GM12878 (cell line): ENCODE results near the gene FBXW12. TPM values are rescaled to one million over a fixed set of nuclear protein-coding genes. Genes with fewer than 3 reads are reported as not detected.
A peak's percentile ranks its signal among the peaks of the same experiment; 100 is the strongest.

ENCODE experiments used
- ATAC-seq: fragments of 200-7000 bp; cut with Tn5 transposase; 3 replicates; pipeline ENCODE4 v1.9.1; 2020; ENCODE audit warnings: mild to moderate bottlenecking, moderate library complexity
- BruUV-seq: library from RNA; stranded (reverse); fragments of 400-500 nt; replicated peaks from 2 replicates; lab custom pipeline; 2021; lab: Mats Ljungman, UMichigan
- CTCF ChIA-PET: fragments of 300-600 bp; sonication (Branson Sonifier 250); formaldehyde crosslinking; extraction: SDS; loops from one replicate; lab custom pipeline; 2021; ENCODE audit warnings: inconsistent platforms; lab: Yijun Ruan, JAX
- POLR2A ChIA-PET: fragments of 350-600 bp; formaldehyde crosslinking; extraction: SDS; loops from one replicate; lab custom pipeline; 2021; ENCODE audit warnings: inconsistent platforms; lab: Charles Lee
- RAD21 ChIA-PET: fragments of 300-600 bp; sonication (Branson Sonifier 250); formaldehyde crosslinking; loops from one replicate; lab custom pipeline; 2023; ENCODE audit warnings: antibody characterized with exemption; ENCODE audit not compliant: unreplicated experiment; lab: Charles Lee
- SMC1A ChIA-PET: fragments of 300-600 bp; sonication (Branson Sonifier 250); formaldehyde crosslinking; loops from one replicate; lab custom pipeline; 2023; ENCODE audit not compliant: unreplicated experiment, uncharacterized antibody; lab: Charles Lee
- DNase-seq: peaks from one replicate; pipeline ENCODE4 v3.0.0-alpha.2; 2011; ENCODE audit warnings: low read depth, low spot score
- FAIRE-seq: peaks from 3 replicates; lab custom pipeline; 2011; peaks lifted over from hg19 to GRCh38; lab: Jason Lieb, UNC
- H2AFZ ChIP-seq: 2 replicates; pipeline ENCODE4 v1.6.0; 2011; ENCODE audit warnings: low read depth, low read length, control low read depth; ENCODE audit not compliant: control insufficient read depth
- H3K27ac ChIP-seq: 2 replicates; pipeline ENCODE4 v1.5.1; 2011; ENCODE audit warnings: control low read depth; ENCODE audit not compliant: control insufficient read depth, insufficient read depth
- H3K27me3 ChIP-seq, 2 experiments: replicated peaks in 1 of 2; 2 replicates each; pipeline versions ENCODE4 v1.6.0 to v1.6.1; 2011; ENCODE audit warnings: low read length in 1 of 2; ENCODE audit not compliant: control insufficient read depth in 2 of 2, insufficient read depth in 2 of 2
- H3K36me3 ChIP-seq, 2 experiments: 2 replicates each; pipeline ENCODE4 v1.5.1; 2011; ENCODE audit warnings: low read length in 1 of 2; ENCODE audit not compliant: control insufficient read depth in 2 of 2, insufficient read depth in 2 of 2
- H3K4me1 ChIP-seq: 2 replicates; pipeline ENCODE4 v1.6.1; 2011; ENCODE audit warnings: mild to moderate bottlenecking, low read length, moderate library complexity, mixed read lengths; ENCODE audit not compliant: control insufficient read depth, insufficient read depth
- H3K4me2 ChIP-seq: 2 replicates; pipeline ENCODE4 v1.6.0; 2011; ENCODE audit warnings: control low read depth; ENCODE audit not compliant: control insufficient read depth, insufficient read depth
- H3K4me3 ChIP-seq: fragments of 200-600 bp; sonication (generic); 2 replicates; pipeline ENCODE4 v1.5.1; 2016
- H3K79me2 ChIP-seq: 2 replicates; pipeline ENCODE4 v1.6.0; 2011; ENCODE audit warnings: low read length; ENCODE audit not compliant: control insufficient read depth, insufficient read depth
- H3K9ac ChIP-seq: 2 replicates; pipeline ENCODE4 v1.8.0; 2011; ENCODE audit warnings: low read length, control low read depth, mixed read lengths; ENCODE audit not compliant: control insufficient read depth, insufficient read depth
- H3K9me3 ChIP-seq: replicated peaks from 3 replicates; pipeline ENCODE4 v1.5.1; 2011; ENCODE audit warnings: mild to moderate bottlenecking, low read length; ENCODE audit not compliant: control insufficient read depth, insufficient read depth
- H4K20me1 ChIP-seq: 2 replicates; pipeline ENCODE4 v1.6.0; 2011; ENCODE audit not compliant: control insufficient read depth, insufficient read depth
- CHD4 ChIP-seq: fragments of 200-600 bp; sonication (generic); IDR thresholded peaks from 2 replicates; pipeline ENCODE4 v1.6.1; 2016; ENCODE audit warnings: mild to moderate bottlenecking
- CTCF ChIP-seq, 3 experiments: IDR thresholded peaks in 2 of 3; conservative IDR thresholded peaks in 1 of 3; 2 replicates each; pipeline ENCODE4 v1.5.1; 2011; ENCODE audit warnings: low read depth in 3 of 3, low read length in 3 of 3, mild to moderate bottlenecking in 3 of 3, control low read depth in 2 of 3, moderate library complexity in 2 of 3, inconsistent platforms in 1 of 3, mixed read lengths in 1 of 3; ENCODE audit not compliant: control insufficient read depth in 2 of 3, insufficient read depth in 1 of 3; ENCODE audit errors: extremely low read depth in 1 of 3
- E2F4 ChIP-seq: IDR thresholded peaks from 2 replicates; pipeline ENCODE4 v1.6.1; 2012; ENCODE audit warnings: low read depth, low read length, improper control_type of control experiment
- ESRRA ChIP-seq: IDR thresholded peaks from 2 replicates; pipeline ENCODE4 v1.6.1; 2012; ENCODE audit warnings: mild to moderate bottlenecking, low read length, improper control_type of control experiment
- FOXM1 ChIP-seq: IDR thresholded peaks from 2 replicates; pipeline ENCODE4 v1.6.1; 2012; ENCODE audit warnings: low read depth, mild to moderate bottlenecking, inconsistent platforms, low read length, moderate library complexity
- IKZF1 ChIP-seq: fragments of 450-650 bp; conservative IDR thresholded peaks from 2 replicates; pipeline ENCODE4 v1.6.1; 2017; ENCODE audit warnings: antibody characterized with exemption, mild to moderate bottlenecking
- IKZF2 ChIP-seq, 2 experiments: fragments of 450-650 bp; IDR thresholded peaks; 2 replicates each; pipeline ENCODE4 v1.6.1; 2017; ENCODE audit warnings: mild to moderate bottlenecking in 2 of 2, moderate library complexity in 2 of 2
- KAT2A ChIP-seq: conservative IDR thresholded peaks from 2 replicates; pipeline ENCODE4 v1.6.1; 2011; ENCODE audit warnings: low read depth, low read length; ENCODE audit not compliant: control insufficient read depth
- LARP7 ChIP-seq: fragments of 450-650 bp; IDR thresholded peaks from 2 replicates; pipeline ENCODE4 v1.6.1; 2017; ENCODE audit warnings: mild to moderate bottlenecking
- MTA2 ChIP-seq: fragments of 450-650 bp; IDR thresholded peaks from 2 replicates; pipeline ENCODE4 v1.6.1; 2016; ENCODE audit warnings: low read depth, mild to moderate bottlenecking, moderate library complexity
- RB1 ChIP-seq: fragments of 450-650 bp; formaldehyde crosslinking; IDR thresholded peaks from 2 replicates; pipeline ENCODE4 v1.6.1; 2017; ENCODE audit warnings: mild to moderate bottlenecking, borderline replicate concordance
- RUNX3 ChIP-seq: IDR thresholded peaks from 2 replicates; pipeline ENCODE4 v1.6.1; 2012; ENCODE audit warnings: low read length, inconsistent platforms
- SMARCA5 ChIP-seq: fragments of 450-650 bp; IDR thresholded peaks from 2 replicates; pipeline ENCODE4 v1.6.1; 2017; ENCODE audit warnings: mild to moderate bottlenecking
- SREBF2 ChIP-seq: IDR thresholded peaks from 2 replicates; pipeline ENCODE4 v1.6.1; 2012; ENCODE audit warnings: mild to moderate bottlenecking, low read length
- STAT1 ChIP-seq: fragments of 450-650 bp; conservative IDR thresholded peaks from 2 replicates; pipeline ENCODE4 v1.6.1; 2014; ENCODE audit warnings: antibody characterized with exemption, mild to moderate bottlenecking
- ZNF384 ChIP-seq: IDR thresholded peaks from 2 replicates; pipeline ENCODE4 v1.6.1; 2012; ENCODE audit warnings: low read depth, mild to moderate bottlenecking, low read length, improper control_type of control experiment, borderline replicate concordance
- WGBS: methylation state at CpG from one replicate; pipeline ENCODE4 v1.1.6; 2016; ENCODE audit warnings: low lambda C conversion rate; ENCODE audit not compliant: insufficient replicate concordance, insufficient coverage; ENCODE audit errors: missing lambda C conversion rate; 5-methylcytosine and 5-hydroxymethylcytosine counted together
- in situ Hi-C: fragments of 300-500 bp; cut with MboI; formaldehyde crosslinking; loops from 9 replicates; pipeline ENCODE4 v1.14.3; 2018; ENCODE audit warnings: mixed read lengths
- intact Hi-C: fragments of 100-400 bp; cut with micrococcal nuclease; formaldehyde crosslinking; loops from one replicate; pipeline ENCODE4 v1.14.2; 2022; ENCODE audit not compliant: unreplicated experiment
- polyA plus RNA-seq, 11 experiments: library from polyadenylated mRNA; depleted of rRNA in 4 of 11; unstranded in 6 of 11; stranded (reverse) in 5 of 11; fragments of >200 nt; fragmentation: Nextera tagmentation in 4 of 11; fragmentation: Illumina TruSeq in 1 of 11; extraction: Ambion mirVana in 4 of 11; extraction: Trizol in 1 of 11; gene quantifications; 1 replicate in 1 of 11; 2 replicates in 10 of 11; pipeline versions ENCODE4 v1.2.1 to v1.2.3, GENCODE V29; 2011 to 2016; ENCODE audit warnings: inconsistent platforms in 2 of 11, missing spikeins in 2 of 11, low read depth in 1 of 11
- total RNA-seq, 4 experiments: library from RNA; depleted of rRNA in 3 of 4; stranded (reverse); fragments of >200 nt in 3 of 4; fragmentation: Illumina TruSeq in 1 of 4; extraction: Trizol in 1 of 4; gene quantifications; 2 replicates each; pipeline versions ENCODE4 v1.2.1 to v1.2.3, GENCODE V29; 2013 to 2021
- TF ChIP-seq, protein P1 (sequence below): IDR thresholded peaks from 2 replicates; pipeline ENCODE4 v1.6.1; 2011; ENCODE audit warnings: low read depth, mild to moderate bottlenecking, low read length, moderate library complexity, borderline replicate concordance; ENCODE audit errors: extremely low read depth
- TF ChIP-seq, protein P2 (sequence below): fragments of 450-650 bp; IDR thresholded peaks from 2 replicates; pipeline ENCODE4 v1.6.1; 2014; ENCODE audit warnings: mild to moderate bottlenecking

FBXW12 gene
- total and polyA plus RNA-seq, 10 of the 15 experiments (the other 5 are each of a cell fraction or from before 2014, with no cell fraction given), result 0.04 to 0.18 (median 0.12) TPM; not detected in 4

DNA sequence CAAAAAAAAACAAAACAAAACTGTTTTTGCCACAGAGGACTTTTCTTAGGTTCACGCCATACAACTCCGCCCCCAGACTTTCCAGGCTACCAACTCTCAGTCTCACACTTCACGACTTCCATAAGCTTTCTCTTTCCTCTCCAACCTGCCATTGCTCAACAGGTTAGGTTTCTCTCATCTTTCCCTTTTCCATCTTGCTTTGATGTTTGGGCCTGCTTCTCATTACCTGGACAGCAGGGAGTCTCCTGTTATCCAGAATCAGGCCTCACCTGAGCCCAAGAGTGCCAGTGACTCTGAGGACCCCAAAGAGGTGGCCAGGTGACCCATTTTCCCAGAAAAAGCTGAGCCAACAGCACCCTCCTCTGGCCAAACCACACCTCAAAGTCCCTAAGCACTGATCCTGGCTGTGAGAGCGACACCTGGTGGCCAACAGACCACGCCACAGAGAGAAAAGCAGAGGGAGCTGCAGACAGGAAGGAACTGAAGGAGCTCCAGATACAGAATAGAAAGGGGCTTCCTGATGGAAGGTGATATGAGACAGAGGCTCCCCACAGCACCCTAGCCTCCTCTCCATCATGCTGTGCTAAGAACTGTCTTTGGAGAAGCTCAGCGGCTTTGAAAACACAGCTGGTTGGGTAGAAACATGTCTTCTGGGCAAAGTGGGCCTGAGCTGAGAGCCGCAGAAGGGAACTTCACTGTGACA lies 63.9 kb downstream of the FBXW12 start:
- DNase-seq (peak; percentile 63), ATAC-seq (peak; percentile 65), FAIRE-seq (peak; percentile 93)
- no peaks in the 10 kb centered on the region for H3K9me3 ChIP-seq
- RAD21 ChIA-PET, result interaction anchor here (0.6 to 4.9 kb wide), 63 partner anchors 9 to 571 kb away, joined by 3 to 259 read pairs (median 4); partner anchors contain the start of genes ATRIP, CDC25A, PFKFB4 and SLC26A6
- H4K20me1 ChIP-seq, result no peaks in the 10 kb centered on the region
- H3K27me3 ChIP-seq, result no peaks in the 10 kb centered on the region
- CTCF ChIA-PET, result interaction anchor here (0.6 to 12.5 kb wide), 95 partner anchors 9 to 958 kb away, joined by 3 to 757 read pairs (median 6); partner anchors contain the start of genes ATRIP, CAMP, CDC25A and IP6K2
- no peak overlapping the region for H3K4me2 ChIP-seq
- in situ Hi-C loops (loop anchor here (5.0 kb wide), 3 partner anchors 34 to 204 kb away; no protein-coding TSS in a partner anchor), intact Hi-C loops (loop anchor here (1.0 kb wide), 3 partner anchors 35 to 204 kb away; no protein-coding TSS in a partner anchor)
- no TSS peak for BruUV-seq
- SMC1A ChIA-PET, result interaction anchor here (0.6 to 11.5 kb wide), 65 partner anchors 8 to 584 kb away, joined by 3 to 287 read pairs (median 6); partner anchors contain the start of genes ATRIP, CDC25A, FBXW12 and PFKFB4
- H3K9ac ChIP-seq, result no peak overlapping the region
- whole genome bisulfite sequencing, result 47% methylated on average over 7 of the region's 7 CpGs
- peaks cover 21% of the 10 kb centered on the region for H3K79me2 ChIP-seq
- peaks cover 25% of the 10 kb centered on the region for H3K4me1 ChIP-seq
- H2AFZ ChIP-seq, result no peak overlapping the region
- POLR2A ChIA-PET, result interaction anchor here (0.6 to 2.4 kb wide), 17 partner anchors 9 to 242 kb away, joined by 3 to 11 read pairs (median 4); partner anchors contain the start of genes ATRIP and PFKFB4
- H3K4me3 ChIP-seq, result no peak overlapping the region
- H3K27ac ChIP-seq, result no peak overlapping the region; the same call in 1 of the 2 replicates
- H3K36me3 ChIP-seq, result peaks cover 2 to 16% of the 10 kb centered on the region in 2 experiments; a peak in 2 of 4 replicates
- TF ChIP-seq CHD4 (no peak), MTA2 (0 out of 2 replicates have a peak, but pooled peaks have one; percentile 19), KAT2A (no peak), ESRRA (0 out of 2 replicates have a peak, but pooled peaks have one; percentile 61), SMARCA5 (peak; percentile 93; the same call in 1 of the 2 replicates), CTCF (IDR thresholded peaks at IDR 0.05 in 2 of 3, conservative IDR thresholded peaks at IDR 0.05 in 1 of 3; ENCODE audit: control insufficient read depth in 2 of 3, extremely low read depth in 1 of 3, insufficient read depth in 1 of 3, low read depth in 3 of 3, low read length in 3 of 3) (peak; percentile 100; a peak in 5 of 6 replicates), ZNF384 (no peak), SREBF2 (no peak), IKZF2 (IDR thresholded peaks at IDR 0.05) (peak; percentile 58 to 72; a peak in 3 of 4 replicates), RUNX3 (peak; percentile 84), IKZF1 (peak; percentile 82), LARP7 (peak; percentile 46; the same call in 1 of the 2 replicates), E2F4 (0 out of 2 replicates have a peak, but pooled peaks have one; percentile 31), STAT1 (0 out of 2 replicates have a peak, but pooled peaks have one; percentile 71), FOXM1 (peak; percentile 79; the same call in 1 of the 2 replicates), RB1 (peak; percentile 86; the same call in 1 of the 2 replicates)
- TF ChIP-seq, protein P1, sequence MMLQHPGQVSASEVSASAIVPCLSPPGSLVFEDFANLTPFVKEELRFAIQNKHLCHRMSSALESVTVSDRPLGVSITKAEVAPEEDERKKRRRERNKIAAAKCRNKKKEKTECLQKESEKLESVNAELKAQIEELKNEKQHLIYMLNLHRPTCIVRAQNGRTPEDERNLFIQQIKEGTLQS, result peak; percentile 67; the same call in 1 of the 2 replicates
- TF ChIP-seq, protein P2, sequence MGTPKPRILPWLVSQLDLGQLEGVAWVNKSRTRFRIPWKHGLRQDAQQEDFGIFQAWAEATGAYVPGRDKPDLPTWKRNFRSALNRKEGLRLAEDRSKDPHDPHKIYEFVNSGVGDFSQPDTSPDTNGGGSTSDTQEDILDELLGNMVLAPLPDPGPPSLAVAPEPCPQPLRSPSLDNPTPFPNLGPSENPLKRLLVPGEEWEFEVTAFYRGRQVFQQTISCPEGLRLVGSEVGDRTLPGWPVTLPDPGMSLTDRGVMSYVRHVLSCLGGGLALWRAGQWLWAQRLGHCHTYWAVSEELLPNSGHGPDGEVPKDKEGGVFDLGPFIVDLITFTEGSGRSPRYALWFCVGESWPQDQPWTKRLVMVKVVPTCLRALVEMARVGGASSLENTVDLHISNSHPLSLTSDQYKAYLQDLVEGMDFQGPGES, result peak; percentile 35; the same call in 1 of the 2 replicates
